Activated CD4-positive, CD25-positive, alpha-beta regulatory T cell treated with anti-CD3 and anti-CD28 coated beads, Interleukin-2, amount 50 U/mL, for 24 hours (primary cell): ENCODE results near the gene PARP15.
A peak's percentile ranks its signal among the peaks of the same experiment; 100 is the strongest.
"Not testable (repeated sequence)": the region's sequence is repeated elsewhere in the genome, so short reads cannot be mapped to it uniquely, and the experiment has no call there.

ENCODE experiments used
- ATAC-seq, 2 donors: fragments of 150-1000 bp; cut with Tn5 transposase; one replicate each; pipeline ENCODE4 v1.10.0; 2021; ENCODE audit warnings: mild to moderate bottlenecking in 1 of 2, moderate library complexity in 1 of 2

The PARP15 gene

DNA sequence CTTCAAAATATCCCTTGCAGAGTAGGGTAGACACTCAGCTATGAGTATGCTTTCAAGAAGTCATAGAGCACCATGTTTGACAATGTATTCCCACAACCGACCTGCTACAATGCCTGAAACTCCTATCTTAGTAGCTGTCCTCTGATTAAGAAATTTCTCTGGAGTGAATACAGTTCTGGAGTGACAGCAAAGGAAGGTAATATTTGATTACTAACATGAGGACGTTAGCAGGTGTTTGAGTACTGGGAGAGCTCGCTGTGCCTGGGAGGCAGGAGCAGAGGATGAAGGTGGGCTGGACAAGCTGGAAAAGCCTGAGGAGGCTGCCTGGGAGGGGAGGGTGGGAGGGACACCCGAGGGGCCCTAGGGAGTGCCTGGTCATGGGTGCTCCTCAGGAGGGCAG, 42.9 kb downstream of the PARP15 start:
- no peak for ATAC-seq

DNA sequence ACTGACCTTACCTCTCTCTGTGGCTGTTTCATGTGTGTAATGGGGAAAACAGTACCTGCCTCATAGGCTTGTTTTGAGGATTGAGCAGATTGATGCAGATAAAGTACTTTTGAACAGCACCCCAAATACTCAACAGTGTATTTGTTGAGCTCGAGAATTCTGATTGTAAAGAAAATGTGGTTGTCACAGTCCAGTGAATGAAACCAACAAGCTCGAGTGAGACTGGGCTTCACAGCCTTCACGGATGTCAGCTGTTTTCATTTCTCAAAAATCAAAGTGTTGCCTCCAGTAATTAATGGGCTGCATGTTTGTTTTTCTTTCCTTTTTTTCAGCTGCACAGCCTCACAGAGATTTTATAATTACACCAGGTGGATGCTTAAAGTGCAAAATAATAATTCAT, 43.7 kb downstream of the PARP15 start:
- no peak for ATAC-seq

DNA sequence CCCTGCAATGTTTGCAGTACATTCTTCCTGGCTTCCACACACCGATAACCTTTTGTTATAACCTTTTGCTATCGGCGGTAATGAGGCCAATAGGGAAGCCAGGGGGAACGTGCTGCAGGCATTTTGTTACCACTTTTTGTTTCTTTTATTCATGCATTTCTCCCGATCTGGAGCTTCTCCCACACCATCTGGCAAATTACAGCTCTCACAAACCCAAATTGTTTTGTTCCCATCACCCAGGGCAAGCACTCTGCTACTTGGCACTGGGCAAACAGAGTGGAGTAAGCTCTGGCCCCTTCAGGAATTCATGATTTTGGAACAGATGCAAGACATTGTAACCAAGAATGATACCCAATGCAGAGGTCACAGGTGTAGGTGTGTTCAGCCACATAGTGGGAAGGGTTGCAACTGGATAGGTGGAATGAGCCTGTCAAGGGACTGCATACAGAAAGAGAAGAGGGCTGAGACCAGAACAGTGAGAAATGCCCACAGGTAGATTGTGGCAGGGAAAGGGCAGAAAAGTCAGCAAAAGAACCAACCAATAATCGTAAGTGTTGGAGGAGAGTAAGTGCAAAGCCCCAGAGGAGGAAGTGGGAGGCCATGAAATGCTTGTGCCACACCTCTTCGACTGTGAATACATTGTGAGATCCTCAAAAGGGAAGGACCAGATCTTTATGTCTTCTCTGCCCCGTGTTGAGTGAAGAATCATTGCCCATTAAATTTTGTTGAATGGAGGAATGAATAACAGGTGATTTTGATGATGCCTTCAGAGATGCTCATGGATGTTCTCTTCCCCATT, 45.8 kb downstream of the PARP15 start:
- no peak for ATAC-seq

DNA sequence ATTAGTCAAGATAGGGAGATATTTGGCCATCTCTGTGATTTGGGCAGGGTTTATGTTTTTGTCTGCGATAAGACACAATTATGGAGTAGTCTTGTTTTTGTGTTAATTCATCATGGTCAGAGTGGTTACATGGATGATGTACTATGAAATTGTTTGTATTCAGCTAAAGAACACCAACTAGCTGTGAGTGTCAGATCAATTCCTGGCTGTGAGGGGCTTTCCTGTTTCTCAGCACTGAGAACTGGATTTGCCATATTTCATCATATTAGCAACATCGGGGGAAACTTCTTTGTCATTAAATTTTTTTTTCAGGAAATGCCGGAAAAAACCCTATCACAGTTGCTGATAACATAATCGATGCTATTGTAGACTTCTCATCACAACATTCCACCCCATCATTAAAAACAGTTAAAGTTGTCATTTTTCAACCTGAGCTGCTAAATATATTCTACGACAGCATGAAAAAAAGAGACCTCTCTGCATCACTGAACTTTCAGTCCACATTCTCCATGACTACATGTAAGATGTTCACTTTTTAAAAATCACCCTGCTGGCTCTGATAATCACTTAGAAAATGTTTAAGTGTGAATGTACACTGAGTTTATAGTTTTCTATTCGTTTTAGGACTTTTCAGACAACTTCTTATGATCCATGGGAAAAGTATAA, 49.2 kb downstream of the PARP15 start:
- no peak for ATAC-seq

DNA sequence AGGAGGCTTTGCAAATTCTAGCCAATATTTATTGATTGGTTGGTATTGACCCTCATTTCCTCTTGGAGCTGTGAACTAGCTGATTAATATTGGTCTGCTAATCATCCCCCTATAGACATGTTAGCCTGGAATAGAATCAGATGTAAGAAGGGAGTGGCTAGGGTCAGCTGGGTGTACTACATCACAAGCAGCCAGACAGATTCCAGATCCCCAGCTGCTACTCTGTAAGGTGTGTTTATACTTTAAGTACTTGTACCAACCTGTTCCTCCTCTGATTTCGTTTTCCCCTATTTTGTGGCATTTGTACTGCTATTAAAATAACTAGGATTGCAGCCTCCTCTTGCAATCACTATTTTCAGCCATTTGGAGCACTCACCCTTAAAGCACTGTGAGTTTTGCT, 49.9 kb downstream of the PARP15 start:
- no peak for ATAC-seq

DNA sequence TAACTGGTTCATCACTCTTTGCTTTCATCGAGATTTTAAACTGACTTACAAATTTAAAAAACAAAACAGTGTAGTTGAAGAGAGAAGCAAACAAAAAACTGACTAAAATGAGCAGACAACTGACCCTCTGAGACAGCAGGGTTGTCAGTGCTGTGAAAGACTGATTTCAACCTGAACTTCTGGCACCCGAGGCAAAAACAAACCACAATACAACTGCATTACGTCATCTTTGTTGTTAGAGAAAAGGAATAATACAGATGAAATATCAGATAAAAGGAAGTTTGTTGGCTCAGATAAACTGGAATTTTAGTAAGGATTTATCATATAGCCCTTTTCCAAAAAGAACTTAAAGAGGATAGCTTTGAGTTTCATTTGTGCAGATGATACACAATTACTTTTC, 51.1 kb downstream of the PARP15 start:
- ATAC-seq, result no peak

DNA sequence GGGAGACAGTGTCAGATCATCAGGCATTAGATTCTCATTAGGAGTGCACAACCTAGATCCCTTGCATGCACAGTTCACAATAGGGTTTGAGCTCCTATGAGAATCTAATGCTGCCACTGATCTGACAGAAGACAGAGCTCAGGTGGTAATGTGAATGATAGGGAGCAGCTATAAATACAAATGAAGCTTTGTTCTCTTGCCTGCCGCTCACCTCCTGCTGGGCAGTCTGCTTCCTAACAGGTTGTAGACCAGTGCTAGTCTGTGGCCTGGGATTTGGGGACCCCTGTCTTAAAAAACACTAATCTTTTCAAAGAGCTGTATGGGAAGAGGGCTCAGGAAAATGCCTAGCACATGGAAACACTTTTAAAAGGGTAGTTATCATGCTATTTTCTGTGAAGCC, 52.3 kb downstream of the PARP15 start:
- no peak for ATAC-seq

DNA sequence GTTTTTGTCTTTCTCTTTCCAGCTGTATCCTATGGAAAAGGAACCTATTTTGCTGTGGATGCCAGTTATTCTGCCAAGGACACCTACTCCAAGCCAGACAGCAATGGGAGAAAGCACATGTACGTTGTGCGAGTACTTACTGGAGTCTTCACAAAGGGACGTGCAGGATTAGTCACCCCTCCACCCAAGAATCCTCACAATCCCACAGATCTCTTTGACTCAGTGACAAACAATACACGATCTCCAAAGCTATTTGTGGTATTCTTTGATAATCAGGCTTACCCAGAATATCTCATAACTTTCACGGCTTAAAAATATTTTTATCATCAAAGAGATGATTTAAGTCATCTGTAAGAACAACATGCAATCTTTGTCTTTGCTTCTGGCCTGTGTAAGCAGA, 58.3 kb downstream of the PARP15 start:
- ATAC-seq, result no peak

DNA sequence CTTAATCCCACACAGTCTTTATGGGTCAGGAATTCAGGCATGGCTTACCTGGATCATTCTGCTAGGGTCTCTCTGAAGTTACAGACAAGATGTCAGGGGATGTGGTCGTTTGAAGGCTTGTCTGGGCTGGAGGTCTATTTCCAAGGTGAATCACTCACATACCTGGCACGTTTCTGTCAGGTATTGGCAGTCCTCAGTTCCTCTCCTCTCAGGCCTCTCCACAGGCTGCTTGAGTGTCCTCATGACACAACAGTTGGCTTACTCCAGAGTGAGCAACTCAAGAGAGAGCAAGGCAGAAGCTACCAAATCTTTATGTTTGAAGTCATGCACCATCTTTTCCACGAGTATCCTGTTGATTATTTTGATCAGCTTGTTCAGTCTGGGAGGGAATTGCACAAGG, 59.2 kb downstream of the PARP15 start:
- no peak for ATAC-seq

DNA sequence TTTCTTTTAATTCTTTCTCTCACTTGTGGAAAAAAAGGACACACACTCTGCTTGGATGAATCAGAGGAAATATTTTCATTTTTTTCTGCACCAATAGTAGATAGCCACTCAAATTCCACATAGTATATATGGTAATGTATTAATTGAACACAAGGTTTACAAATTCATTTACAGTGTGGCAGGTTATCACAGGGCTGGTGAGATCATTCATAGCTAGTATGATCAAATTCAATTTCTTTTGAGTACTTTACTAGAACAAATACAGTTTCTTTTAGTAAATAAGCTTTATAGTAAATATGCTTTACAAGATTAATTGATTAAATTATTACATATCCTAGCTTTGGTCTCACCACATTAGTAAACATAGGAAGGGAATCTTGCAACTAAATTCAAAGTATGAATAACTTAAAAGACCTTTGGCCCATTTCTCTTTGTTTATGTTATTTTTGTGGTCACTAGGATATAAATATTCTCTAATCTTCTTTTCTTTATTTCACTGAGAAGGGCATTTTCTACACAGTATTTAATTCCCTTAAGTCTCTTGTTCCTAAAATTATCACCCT, 63.1 kb downstream of the PARP15 start:
- no peak for ATAC-seq

DNA sequence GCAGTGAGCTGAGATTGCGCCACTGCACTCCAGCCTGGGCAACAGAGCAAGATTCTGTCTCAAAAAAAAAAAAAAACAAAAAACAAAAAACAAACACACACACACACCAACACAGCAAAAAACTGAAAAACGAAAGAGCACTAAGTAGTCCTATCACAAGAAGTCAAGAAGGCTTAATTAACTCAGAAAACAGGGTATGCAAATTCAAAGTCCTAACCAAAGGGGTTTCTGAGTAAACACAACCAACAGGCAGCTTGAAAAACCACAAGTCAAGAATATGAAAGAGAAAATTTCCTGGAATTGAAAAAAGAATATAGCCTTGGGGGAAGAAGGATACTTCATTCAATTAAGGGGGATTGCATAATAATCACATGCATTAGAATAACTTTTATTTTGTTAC, 65.5 kb downstream of the PARP15 start:
- ATAC-seq, result peak; percentile 71 to 84

DNA sequence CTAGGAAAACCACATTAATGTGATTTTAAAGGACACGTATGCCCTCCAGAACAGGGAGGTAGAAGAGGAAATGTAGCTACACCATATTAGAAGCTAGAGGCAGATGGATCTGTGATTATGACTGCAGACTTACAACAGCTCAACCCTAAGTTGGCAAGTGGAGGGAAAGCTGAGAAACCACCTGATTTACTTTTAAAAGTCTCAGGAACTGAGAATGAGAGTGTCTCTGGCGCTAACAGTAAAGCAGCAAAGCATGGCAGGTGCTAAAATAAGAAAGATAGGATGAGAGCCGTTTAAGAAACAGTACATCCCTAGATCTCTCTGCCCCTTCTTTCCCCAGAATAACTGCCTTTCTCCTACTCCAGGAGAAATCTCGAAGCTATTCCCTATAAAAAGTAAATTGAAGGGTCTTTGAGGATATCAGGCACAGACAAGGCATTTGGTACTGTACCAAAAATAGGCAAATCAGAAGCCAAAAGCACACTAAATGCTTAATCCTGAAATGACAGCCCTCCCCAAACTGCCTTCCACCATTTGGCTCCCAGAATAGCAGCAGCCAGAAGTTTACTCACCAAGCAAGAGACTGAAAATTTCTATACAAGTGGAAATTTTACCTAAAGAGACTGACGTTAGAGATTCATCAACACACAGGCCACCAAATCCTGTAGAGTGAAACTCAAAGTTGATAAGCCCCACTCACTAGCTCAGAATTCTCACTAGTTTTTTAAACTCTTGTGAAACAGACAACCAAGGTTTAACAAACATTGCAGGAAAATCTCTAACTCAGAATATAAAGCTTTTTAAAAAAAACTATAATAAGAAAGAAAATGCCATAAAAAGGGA, 68.9 kb downstream of the PARP15 start:
- ATAC-seq, result peak in 1 of 2 donors; percentile 68

DNA sequence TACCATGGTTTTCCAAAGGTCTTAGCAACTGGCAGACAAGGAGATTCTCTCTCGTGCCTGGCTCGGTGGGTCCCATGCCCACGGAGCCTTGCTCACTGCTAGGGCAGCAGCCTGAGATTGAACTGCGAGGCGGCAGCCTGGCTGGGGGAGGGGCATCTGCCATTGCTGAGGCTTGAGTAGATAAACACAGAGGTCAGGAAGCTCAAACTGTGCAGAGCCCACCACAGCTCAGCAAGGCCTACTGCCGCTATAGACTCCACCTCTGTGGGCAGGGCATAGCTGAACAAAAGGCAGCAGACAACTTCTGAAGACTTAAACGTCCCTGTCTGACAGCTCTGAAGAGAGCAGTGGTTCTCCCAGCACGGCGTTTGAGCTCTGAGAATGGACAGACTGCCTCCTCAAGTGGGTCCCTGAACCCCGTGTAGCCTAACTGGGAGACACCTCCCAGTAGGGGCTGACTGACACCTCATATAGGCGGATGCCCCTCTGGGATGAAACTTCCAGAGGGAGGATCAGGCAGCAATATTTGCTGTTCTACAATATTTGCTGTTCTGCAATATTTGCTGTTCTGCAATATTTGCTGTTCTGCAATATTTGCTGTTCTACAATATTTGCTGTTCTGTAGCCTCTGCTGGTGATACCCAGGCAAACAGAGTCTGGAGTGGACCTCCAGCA, 73.9 kb downstream of the PARP15 start:
- ATAC-seq, result not testable (repeated sequence)

DNA sequence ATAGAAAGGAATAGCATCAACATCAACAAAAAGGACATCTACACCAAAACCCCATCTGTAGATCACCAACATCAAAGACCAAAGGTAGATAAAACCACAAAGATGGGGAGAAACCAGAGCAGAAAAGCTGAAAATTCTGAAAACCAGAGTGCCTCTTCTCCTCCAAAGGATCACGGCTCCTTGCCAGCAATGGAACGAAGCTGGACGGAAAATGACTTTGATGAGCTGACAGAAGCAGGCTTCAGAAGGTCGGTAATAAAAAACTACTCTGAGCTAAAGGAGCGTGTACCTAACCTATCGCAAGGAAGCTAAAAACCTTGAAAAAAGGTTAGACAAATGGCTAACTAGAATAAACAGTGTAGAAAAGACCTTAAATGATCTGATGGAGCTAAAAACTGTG, 74.5 kb downstream of the PARP15 start:
- not testable (repeated sequence) for ATAC-seq

DNA sequence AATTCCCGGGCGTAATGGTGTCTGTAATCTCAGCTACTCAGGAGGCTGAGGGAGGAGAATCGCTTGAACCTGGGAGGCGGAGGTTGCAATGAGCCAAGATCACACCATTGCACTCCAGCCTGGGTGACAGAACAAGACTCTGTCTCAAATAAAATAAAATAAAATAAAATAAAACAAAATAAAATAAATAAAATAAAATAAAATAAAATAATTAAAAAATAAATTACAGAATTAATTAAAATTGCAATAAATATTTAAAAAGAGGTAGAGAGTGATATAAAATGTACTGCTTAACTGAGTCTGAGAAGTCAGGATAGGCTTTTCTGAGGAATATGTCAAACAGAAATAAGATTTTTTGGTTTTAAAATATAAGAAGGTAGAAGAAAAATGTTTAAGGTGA, 80.9 kb downstream of the PARP15 start:
- ATAC-seq, result not testable (repeated sequence)

DNA sequence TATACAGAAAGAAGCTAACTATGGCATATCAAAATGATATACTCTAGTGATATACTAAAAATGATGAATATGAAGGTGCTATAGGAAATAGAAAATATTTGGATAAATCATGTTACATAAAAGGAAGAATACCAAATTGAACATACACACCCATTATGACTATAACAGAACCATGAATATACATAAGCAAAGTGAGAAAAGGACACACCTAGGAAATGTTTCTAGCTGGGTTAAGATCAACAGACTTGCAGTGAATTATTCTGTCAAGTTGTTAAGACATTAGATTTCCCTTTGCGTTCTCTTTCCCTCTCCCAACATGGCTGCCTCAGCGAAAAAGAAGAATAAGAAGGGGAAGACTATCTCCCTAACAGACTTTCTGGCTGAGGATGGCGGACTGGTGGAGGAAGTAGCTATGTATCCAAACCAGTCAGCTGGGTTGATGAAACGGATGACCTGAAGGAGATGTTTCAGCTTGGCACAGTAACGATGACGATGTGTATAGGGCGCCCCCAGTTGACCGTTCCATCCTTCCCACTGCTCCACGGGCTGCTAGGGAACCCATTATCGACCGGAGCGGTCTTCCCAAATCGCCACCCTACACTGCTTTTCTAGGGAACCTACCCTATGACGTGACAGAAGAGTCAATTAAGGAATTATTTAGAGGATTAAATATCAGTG, 83.0 kb downstream of the PARP15 start:
- no peak for ATAC-seq

DNA sequence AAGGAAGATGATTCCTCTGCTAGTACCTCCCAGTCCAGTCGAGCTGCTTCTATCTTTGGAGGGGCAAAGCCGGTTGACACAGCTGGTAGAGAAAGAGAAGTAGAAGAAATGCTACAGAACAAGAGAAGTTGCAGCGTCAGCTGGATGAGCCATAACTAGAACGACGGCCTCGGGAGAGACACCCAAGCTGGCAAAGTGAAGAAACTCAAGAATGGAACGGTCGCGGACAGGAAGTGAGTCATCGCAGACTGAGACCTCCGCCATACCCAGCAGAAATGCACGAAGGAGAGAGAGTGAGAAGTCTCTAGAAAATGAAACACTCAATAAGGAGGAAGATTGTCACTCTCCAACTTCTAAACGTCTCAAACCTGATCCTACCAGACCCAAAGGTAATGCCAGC, 84.2 kb downstream of the PARP15 start:
- ATAC-seq, result peak in 1 of 2 donors; percentile 43

DNA sequence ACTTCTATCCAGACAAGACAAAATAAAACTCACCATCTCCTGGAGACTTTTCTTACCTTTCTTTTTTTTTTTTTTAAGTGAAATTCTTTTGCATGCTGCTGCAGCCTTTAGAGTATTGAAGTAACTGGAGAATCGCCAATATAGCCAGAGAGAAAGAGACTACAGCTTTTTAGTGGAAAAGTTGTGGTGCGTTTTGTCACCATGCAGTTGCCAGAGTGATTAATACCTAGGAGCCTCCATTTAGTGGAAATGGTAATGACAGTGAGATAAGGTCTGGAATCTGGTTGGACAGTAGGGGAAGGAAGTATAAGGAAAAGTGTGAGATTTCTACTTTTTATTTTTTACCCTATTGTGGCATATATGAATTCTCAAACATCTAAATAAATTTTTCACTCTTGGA, 85.1 kb downstream of the PARP15 start:
- ATAC-seq, result no peak

DNA sequence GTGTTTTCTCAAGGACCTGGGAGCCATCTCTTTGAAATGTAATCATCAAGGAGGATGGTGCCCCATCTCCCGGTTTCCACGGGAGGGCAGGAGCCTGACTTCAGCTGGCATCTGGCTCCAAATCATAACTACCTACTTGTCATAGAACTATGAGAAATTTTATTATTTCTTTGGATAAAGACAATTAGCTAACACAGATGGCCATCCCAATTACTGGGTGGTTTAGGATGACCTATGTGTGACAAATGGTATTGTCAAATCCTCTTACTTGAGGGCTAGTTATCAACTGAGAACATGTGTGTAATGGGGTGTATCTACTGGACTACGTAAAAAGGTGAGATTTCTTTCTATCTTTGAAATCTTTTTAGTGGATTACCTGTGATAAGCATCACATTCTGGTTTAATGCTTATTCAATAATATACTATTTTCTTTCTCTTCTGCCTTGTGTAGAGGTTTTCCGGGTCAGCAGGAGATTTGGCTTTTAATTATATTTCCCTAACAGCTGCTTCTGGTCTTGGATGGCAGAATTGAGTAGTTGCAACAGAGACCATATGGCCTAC, 87.9 kb downstream of the PARP15 start:
- ATAC-seq, result no peak

DNA sequence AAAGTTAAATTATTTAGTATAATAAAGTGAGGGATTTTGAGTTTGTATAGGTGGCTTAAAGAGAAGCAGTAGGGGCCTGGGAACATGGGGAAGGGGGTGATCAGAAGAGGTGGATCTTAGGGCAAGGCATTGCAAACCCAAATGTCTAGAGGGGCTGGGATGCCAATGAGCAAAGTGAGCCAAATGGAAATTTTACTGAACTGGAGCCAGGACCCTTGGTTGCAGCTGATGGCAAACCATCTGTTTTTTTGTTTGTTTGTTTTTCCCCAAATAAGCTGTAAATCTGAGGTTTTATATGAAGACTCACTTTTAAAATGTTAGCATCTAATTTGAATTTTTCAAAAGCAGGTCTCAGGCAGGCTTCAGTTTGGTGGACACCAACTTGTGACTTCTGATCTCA, 88.4 kb downstream of the PARP15 start:
- no peak for ATAC-seq

DNA sequence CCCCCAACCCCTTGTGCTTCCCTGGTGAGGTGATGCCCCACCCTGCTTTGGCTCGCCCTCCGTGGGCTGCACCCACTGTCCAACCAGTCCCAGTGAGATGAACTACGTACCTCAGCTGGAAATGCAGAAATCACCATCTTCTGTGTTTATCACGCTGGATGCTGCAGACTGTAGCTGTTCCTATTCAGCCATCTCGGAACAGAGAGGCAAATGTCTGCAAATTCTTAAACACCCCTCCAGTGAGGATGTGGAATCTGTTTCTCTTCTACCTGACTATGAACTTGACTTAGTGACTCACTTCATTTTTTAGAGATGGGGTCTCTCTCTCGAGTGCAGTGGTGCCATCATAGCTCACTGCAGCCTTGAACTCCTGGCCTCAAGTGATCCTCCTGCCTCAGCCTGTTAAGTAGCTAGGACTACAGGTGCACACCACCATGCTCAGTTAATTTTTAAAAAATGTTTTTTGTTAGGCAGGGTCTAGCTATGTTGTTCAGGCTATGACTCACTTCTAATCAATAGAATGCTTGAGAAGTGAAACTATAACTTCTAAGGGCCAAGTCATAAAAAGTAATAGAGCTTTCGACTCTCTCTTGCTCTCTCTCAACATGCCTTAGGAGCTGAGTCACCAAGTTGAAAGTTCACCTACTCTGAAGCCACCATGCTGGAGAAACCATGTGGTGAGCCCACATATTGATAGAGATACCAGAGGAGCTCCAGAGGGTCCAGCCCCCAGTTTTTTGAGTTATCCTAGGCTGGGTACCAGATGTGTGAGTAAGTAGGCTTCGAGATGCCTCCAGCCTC, 91.7 kb downstream of the PARP15 start:
- ATAC-seq, result peak; percentile 96 to 98
